Body of pancreas (tissue), 4 donors: ENCODE results near the gene COX15.

ENCODE experiments used
- POLR2A ChIP-seq, 3 donors: fragments of 450-650 bp; IDR thresholded peaks; one replicate each; pipeline ENCODE4 v1.6.1; 2016; ENCODE audit warnings: antibody characterized with exemption in 3 of 3, mild to moderate bottlenecking in 2 of 3
- TF ChIP-seq, protein P1 (sequence below), 7 experiments: fragments of 450-650 bp in 4 of 7; fragments of 200-600 bp in 3 of 7; sonication (generic) in 3 of 7; IDR thresholded peaks; one replicate each; pipeline ENCODE4 v1.5.1; 2016 to 2019; ENCODE audit warnings: antibody characterized with exemption in 7 of 7

GRCh38 chr10:99695761-99696160 is 36.2 kb downstream of the COX15 start:
- no peak for TF ChIP-seq POLR2A (IDR thresholded peaks at IDR 0.05)
- TF ChIP-seq, protein P1, sequence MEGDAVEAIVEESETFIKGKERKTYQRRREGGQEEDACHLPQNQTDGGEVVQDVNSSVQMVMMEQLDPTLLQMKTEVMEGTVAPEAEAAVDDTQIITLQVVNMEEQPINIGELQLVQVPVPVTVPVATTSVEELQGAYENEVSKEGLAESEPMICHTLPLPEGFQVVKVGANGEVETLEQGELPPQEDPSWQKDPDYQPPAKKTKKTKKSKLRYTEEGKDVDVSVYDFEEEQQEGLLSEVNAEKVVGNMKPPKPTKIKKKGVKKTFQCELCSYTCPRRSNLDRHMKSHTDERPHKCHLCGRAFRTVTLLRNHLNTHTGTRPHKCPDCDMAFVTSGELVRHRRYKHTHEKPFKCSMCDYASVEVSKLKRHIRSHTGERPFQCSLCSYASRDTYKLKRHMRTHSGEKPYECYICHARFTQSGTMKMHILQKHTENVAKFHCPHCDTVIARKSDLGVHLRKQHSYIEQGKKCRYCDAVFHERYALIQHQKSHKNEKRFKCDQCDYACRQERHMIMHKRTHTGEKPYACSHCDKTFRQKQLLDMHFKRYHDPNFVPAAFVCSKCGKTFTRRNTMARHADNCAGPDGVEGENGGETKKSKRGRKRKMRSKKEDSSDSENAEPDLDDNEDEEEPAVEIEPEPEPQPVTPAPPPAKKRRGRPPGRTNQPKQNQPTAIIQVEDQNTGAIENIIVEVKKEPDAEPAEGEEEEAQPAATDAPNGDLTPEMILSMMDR (IDR thresholded peaks at IDR 0.05): no peak
